HepG2 (cell line): ENCODE measurements around the gene PPP2R5C. TPM values are rescaled to one million over a fixed set of nuclear protein-coding genes. Genes with fewer than 3 reads are reported as not detected.

Experiments used
- ATAC-seq: fragments of 200-7000 bp; cut with Tn5 transposase; 3 replicates; pipeline ENCODE4 v1.9.1; 2020; ENCODE audit warnings: mild to moderate bottlenecking, moderate library complexity
- BruUV-seq: library from RNA; stranded (reverse); fragments of 400-500 nt; replicated peaks from 2 replicates; lab custom pipeline; 2021; lab: Mats Ljungman, UMichigan
- CTCF ChIA-PET: fragments of 300-600 bp; formaldehyde crosslinking; extraction: SDS; loops from one replicate; lab custom pipeline; 2021; ENCODE audit warnings: low total read pairs, inconsistent platforms, low intra/inter-chr PET ratio; lab: Yijun Ruan, JAX
- POLR2A ChIA-PET: fragments of 350-600 bp; sonication (Branson Sonifier 250); formaldehyde crosslinking; loops from one replicate; lab custom pipeline; 2020; ENCODE audit warnings: antibody characterized with exemption, inconsistent platforms; lab: Yijun Ruan, JAX
- DNase-seq: peaks from one replicate; pipeline ENCODE4 v3.0.0-alpha.2; 2015; ENCODE audit warnings: low spot score
- FAIRE-seq: peaks from 3 replicates; lab custom pipeline; 2011; peaks lifted over from hg19 to GRCh38; lab: Jason Lieb, UNC
- H2AFZ ChIP-seq: one replicate; pipeline ENCODE4 v1.6.1; 2011; ENCODE audit warnings: low read length, inconsistent platforms
- H3K27ac ChIP-seq: fragments of 300-600 bp; 3 replicates; pipeline ENCODE4 v1.8.0; 2011; ENCODE audit warnings: mixed run types, mild to moderate bottlenecking, mixed read lengths, low read length, inconsistent platforms; ENCODE audit not compliant: insufficient read depth; ENCODE audit errors: extremely low read length
- H3K27me3 ChIP-seq, 2 experiments: fragments of 200-600 bp in 1 of 2; 2 replicates in 1 of 2; 3 replicates in 1 of 2; pipeline versions ENCODE4 v1.6.0 to v1.8.0; 2011; ENCODE audit warnings: low read length in 2 of 2, mild to moderate bottlenecking in 2 of 2, moderate library complexity in 2 of 2, inconsistent platforms in 1 of 2; ENCODE audit not compliant: insufficient read depth in 2 of 2, control insufficient read depth in 1 of 2
- H3K36me3 ChIP-seq, 2 experiments: fragments of 200-600 bp in 1 of 2; replicated peaks in 1 of 2; 2 replicates in 1 of 2; 3 replicates in 1 of 2; pipeline versions ENCODE4 v1.5.1 to v1.8.0; 2011; ENCODE audit warnings: low read length in 2 of 2, inconsistent platforms in 1 of 2; ENCODE audit not compliant: insufficient read depth in 2 of 2, control insufficient read depth in 1 of 2
- H3K4me1 ChIP-seq: 2 replicates; pipeline ENCODE4 v1.5.1; 2012; ENCODE audit warnings: low read length, inconsistent platforms; ENCODE audit not compliant: insufficient read depth
- H3K4me2 ChIP-seq: 2 replicates; pipeline ENCODE4 v1.6.0; 2011; ENCODE audit warnings: low read depth, low read length, inconsistent platforms
- H3K4me3 ChIP-seq, 3 experiments: fragments of 200-600 bp in 1 of 3; sonication (generic), shearing (Covaris generic) in 1 of 3; replicated peaks in 1 of 3; 2 replicates each; pipeline ENCODE4 v1.5.1; 2011 to 2016; ENCODE audit warnings: low read length in 3 of 3, inconsistent platforms in 2 of 3, low read depth in 2 of 3, mild to moderate bottlenecking in 2 of 3, control low read depth in 1 of 3, mixed read lengths in 1 of 3; ENCODE audit not compliant: insufficient read depth in 1 of 3
- H3K79me2 ChIP-seq: one replicate; pipeline ENCODE4 v1.6.1; 2011; ENCODE audit warnings: low read length, inconsistent platforms; ENCODE audit not compliant: insufficient read depth
- H3K9ac ChIP-seq: 2 replicates; pipeline ENCODE4 v1.6.0; 2011; ENCODE audit warnings: mild to moderate bottlenecking, low read depth, low read length, inconsistent platforms; ENCODE audit not compliant: insufficient read depth
- H3K9me3 ChIP-seq: 2 replicates; pipeline ENCODE4 v1.5.1; 2012; ENCODE audit warnings: mild to moderate bottlenecking, low read length
- H4K20me1 ChIP-seq: 2 replicates; pipeline ENCODE4 v1.6.0; 2011; ENCODE audit warnings: inconsistent platforms, mild to moderate bottlenecking, low read length, moderate library complexity; ENCODE audit not compliant: insufficient read depth
- FOXJ3 ChIP-seq: sonication (generic); formaldehyde crosslinking; IDR thresholded peaks from 2 replicates; pipeline ENCODE4 v1.4.0; 2020; ENCODE audit warnings: missing genetic modification reagents, mild to moderate bottlenecking, borderline replicate concordance
- FOXO1 ChIP-seq: sonication (generic); formaldehyde crosslinking; IDR thresholded peaks from 2 replicates; pipeline ENCODE4 v1.4.0; 2020; ENCODE audit warnings: missing genetic modification reagents
- PATZ1 ChIP-seq: sonication (generic); formaldehyde crosslinking; IDR thresholded peaks from 2 replicates; pipeline ENCODE4 v1.4.0; 2020; ENCODE audit warnings: missing genetic modification reagents
- SMARCE1 ChIP-seq: fragments of 450-650 bp; IDR thresholded peaks from 2 replicates; pipeline ENCODE4 v1.6.1; 2017; ENCODE audit warnings: borderline replicate concordance
- STAT5B ChIP-seq: sonication (generic); formaldehyde crosslinking; IDR thresholded peaks from 2 replicates; pipeline ENCODE4 v1.4.0; 2020; ENCODE audit warnings: missing genetic modification reagents
- TAF15 ChIP-seq: fragments of 200-400 bp; formaldehyde crosslinking; IDR thresholded peaks from one replicate; pipeline ENCODE4 v1.6.1; 2018; ENCODE audit warnings: mild to moderate bottlenecking, low read depth, low read length; ENCODE audit not compliant: poor library complexity, severe bottlenecking
- ZBTB8A ChIP-seq: sonication (generic); formaldehyde crosslinking; IDR thresholded peaks from 2 replicates; pipeline ENCODE4 v1.4.0; 2020; ENCODE audit warnings: mild to moderate bottlenecking, low read depth, missing genetic modification reagents, borderline replicate concordance
- ZNF10 ChIP-seq: sonication (generic); formaldehyde crosslinking; IDR thresholded peaks from 2 replicates; pipeline ENCODE4 v1.4.0; 2020; ENCODE audit warnings: mild to moderate bottlenecking, low read depth, missing genetic modification reagents, borderline replicate concordance
- WGBS: methylation state at CpG from one replicate; pipeline ENCODE4 v1.1.6; 2017; ENCODE audit warnings: low lambda C conversion rate; 5-methylcytosine and 5-hydroxymethylcytosine counted together
- in situ Hi-C: cut with HindIII; loops from 2 replicates; pipeline ENCODE4 v1.10.0; 2017; ENCODE audit warnings: low pct_unique_long_range_greater_than_20kb; ENCODE audit not compliant: extremely low pct_ligation_motif_present
- intact Hi-C: fragments of 100-400 bp; cut with micrococcal nuclease; formaldehyde crosslinking; loops from one replicate; pipeline ENCODE4 v1.10.0; 2022; ENCODE audit not compliant: unreplicated experiment
- polyA plus RNA-seq, 8 experiments: library from polyadenylated mRNA; depleted of rRNA in 3 of 8; stranded (reverse) in 7 of 8; unstranded in 1 of 8; fragments of >200 nt; fragmentation: Illumina TruSeq in 4 of 8; extraction: Trizol in 4 of 8; gene quantifications; 2 replicates each; pipeline versions ENCODE4 v1.2.1 to v1.2.3, GENCODE V29; 2011 to 2016; ENCODE audit warnings: low read depth in 4 of 8, missing spikeins in 1 of 8, mixed read lengths in 1 of 8; ENCODE audit not compliant: insufficient read depth in 1 of 8
- total RNA-seq, 5 experiments: library from RNA; depleted of rRNA; stranded (reverse); fragments of >200 nt; fragmentation: Illumina TruSeq; extraction: Trizol; gene quantifications; 2 replicates each; pipeline ENCODE4 v1.2.3, GENCODE V29; 2016; ENCODE audit warnings: low read depth in 1 of 5

Gene PPP2R5C
- total and polyA plus RNA-seq, 2 of the 13 experiments (the other 11 are each of a cell fraction or from before 2014, with no cell fraction given): 74.3 to 78.5 TPM

- Histone ChIP-seq H3K9me3 (no peaks in the 10 kb centered on the region), H3K4me3 (no peak overlapping the region), H3K4me2 (no peak overlapping the region), H2AFZ (no peak overlapping the region), H4K20me1 (peaks cover 12% of the 10 kb centered on the region; the same call in 1 of the 2 replicates), H3K27me3 (no peaks in the 10 kb centered on the region), H3K27ac (no peak overlapping the region), H3K9ac (no peak overlapping the region), H3K36me3 (peaks cover 6 to 10% of the 10 kb centered on the region in 2 experiments; a peak in 2 of 5 replicates), H3K4me1 (no peaks in the 10 kb centered on the region), H3K79me2 (peaks cover 28% of the 10 kb centered on the region)
- 97% methylated on average over 5 of the region's 5 CpGs for WGBS
- no peak for FAIRE-seq
- in situ Hi-C loops (no loop called here), intact Hi-C loops (no loop called here)
- no peak for DNase-seq
- POLR2A ChIA-PET: no interaction called here
- no TSS peak for BruUV-seq
- CTCF ChIA-PET: no interaction called here
- TF ChIP-seq FOXJ3 (CRISPR knock-in tag) (no peak), TAF15 (no peak), FOXO1 (no peak), ZNF10 (CRISPR knock-in tag) (no peak), ZBTB8A (CRISPR knock-in tag) (no peak), PATZ1 (no peak), SMARCE1 (no peak), STAT5B (CRISPR knock-in tag) (no peak)
- TF ChIP-seq, all 625 proteins: peak for 0
- no peak for ATAC-seq
Measured at GRCh38 chr14:101838476-101838875, 77.0 kb downstream of the PPP2R5C start.
